Measurements from ENCODE around the gene UBXN10. TPM values are rescaled to one million over a fixed set of nuclear protein-coding genes. Genes with fewer than 3 reads are reported as not detected.

Gene UBXN10
- total RNA-seq (2016; rRNA removed; fragmentation: Illumina TruSeq; extraction: Trizol) (0.04 TPM in 1 of 2 replicates, not detected in the other), polyA plus RNA-seq (2011; rRNA removed) (0.05 and 0.07 TPM in 2 replicates), polyA minus RNA-seq (2011; rRNA and poly(A)+ RNA removed; ENCODE audit: low replicate concordance) (0.18 TPM in 1 of 2 replicates, not detected in the other), Bru-seq, nascent RNA (not detected), BruChase-seq, experiment 1, labeled RNA remaining after a 6-hour chase (not detected), BruChase-seq, experiment 2, labeled RNA remaining after a 2-hour chase (not detected)
- total RNA-seq (2016; cell fraction: cytosol; rRNA removed; fragmentation: Illumina TruSeq; extraction: Trizol; ENCODE audit: low read depth), result not detected in 2 replicates
- total RNA-seq (2016; cell fraction: insoluble cytoplasmic fraction; rRNA removed; fragmentation: Illumina TruSeq; extraction: Trizol), result 0.03 and 0.04 TPM in 2 replicates
- 0.03 TPM in 2 replicates for total RNA-seq (2016; cell fraction: membrane; rRNA removed; fragmentation: Illumina TruSeq; extraction: Trizol)
- 0.09 TPM in 1 of 2 replicates, not detected in the other for total RNA-seq (2016; cell fraction: nucleus; rRNA removed; fragmentation: Illumina TruSeq; extraction: Trizol)
- 0.05 and 0.06 TPM in 2 replicates for polyA plus RNA-seq (2011; cell fraction: cytosol; rRNA removed)
- 0.03 and 0.08 TPM in 2 replicates for polyA plus RNA-seq (2011; cell fraction: nucleus; rRNA removed)
- polyA plus RNA-seq (2012), result 0.05 and 0.17 TPM in 2 replicates
- polyA plus RNA-seq (2016; cell fraction: cytosol; fragmentation: Illumina TruSeq; extraction: Trizol; ENCODE audit: low read depth), result not detected in 2 replicates
- polyA plus RNA-seq (2016; cell fraction: insoluble cytoplasmic fraction; fragmentation: Illumina TruSeq; extraction: Trizol; ENCODE audit: low read depth), result 0.04 TPM in 1 of 2 replicates, not detected in the other
- polyA plus RNA-seq (2016; cell fraction: membrane; fragmentation: Illumina TruSeq; extraction: Trizol; ENCODE audit: low read depth), result not detected in 2 replicates
- not detected in 2 replicates for polyA plus RNA-seq (2016; cell fraction: nucleus; fragmentation: Illumina TruSeq; extraction: Trizol; ENCODE audit: insufficient read depth, low read depth)
- polyA minus RNA-seq (2011; cell fraction: cytosol; rRNA and poly(A)+ RNA removed), result not detected in 2 replicates
- polyA minus RNA-seq (2011; cell fraction: nucleus; rRNA and poly(A)+ RNA removed), result 0.13 and 0.25 TPM in 2 replicates
- long read RNA-seq, experiment 1, result 0 reads
- long read RNA-seq, experiment 2, result 0 reads

- peak within 1 kb of the TSS in 2 of 3 experiments; percentile 20 to 51; a peak in 2 of 6 replicates for H3K4me3 ChIP-seq (replicated peaks in 1 of 3; ENCODE audit: insufficient read depth in 1 of 3, low read depth in 2 of 3, low read length in 3 of 3)
- ATAC-seq, result peak; percentile 69
- TF ChIP-seq ZNF687 (CRISPR knock-in tag; IDR thresholded peaks at IDR 0.05) (peak; percentile 29; the same call in 1 of the 2 replicates), HNRNPLL (IDR thresholded peaks at IDR 0.05; ENCODE audit: low read depth, low read length, poor library complexity, severe bottlenecking) (peak; percentile 52), ZNF563 (CRISPR knock-in tag; IDR thresholded peaks at IDR 0.05) (no peak), RARA (CRISPR knock-in tag; IDR thresholded peaks at IDR 0.05) (peak; percentile 46), GABPA (IDR thresholded peaks at IDR 0.05; ENCODE audit: low read depth, low read length) (peak; percentile 54), GABPA (CRISPR knock-in tag; IDR thresholded peaks at IDR 0.05; ENCODE audit: low read depth) (peak; percentile 71), NR2F6 (IDR thresholded peaks at IDR 0.05) (no peak), NR2F6 (CRISPR knock-in tag; IDR thresholded peaks at IDR 0.05) (0 out of 2 replicates have a peak, but pooled peaks have one; percentile 25), MAX (IDR thresholded peaks at IDR 0.05) (peak; percentile 44), CSRNP2 (CRISPR knock-in tag; conservative IDR thresholded peaks at IDR 0.05; ENCODE audit: low read depth) (no peak)
These were observed at the start of gene UBXN10, which contains the start of gene PLA2G2C for GRCh38 chr1:20185834-20186782. TSS of gene UBXN10 (plus strand) at chr1:20186096. CDS start at chr1:20190562, 4,466 bp downstream. TSS of gene PLA2G2C (minus strand) at chr1:20186518. CDS start at chr1:20177363, 9,155 bp downstream.

More at GRCh38 chr1:20185834-20186782, at the start of gene UBXN10, which contains the start of gene PLA2G2C:
- Histone ChIP-seq H3K36me3 (replicated peaks in 1 of 2; ENCODE audit: control insufficient read depth in 1 of 2, insufficient read depth in 2 of 2, low read length in 2 of 2) (no peaks in the 10 kb centered on the region), H4K20me1 (ENCODE audit: insufficient read depth, low read length) (no peaks in the 10 kb centered on the region), H3K27me3 (ENCODE audit: control insufficient read depth in 1 of 2, insufficient read depth in 2 of 2, low read length in 2 of 2) (peaks cover 2 to 52% of the 10 kb centered on the region in 2 experiments; a peak in 3 of 5 replicates), H3K9me3 (ENCODE audit: low read length) (no peaks in the 10 kb centered on the region), H2AFZ (ENCODE audit: low read length) (no peak within 1 kb of the TSS), H3K9ac (ENCODE audit: insufficient read depth, low read depth, low read length) (peak within 1 kb of the TSS; percentile 40; the same call in 1 of the 2 replicates), H3K4me1 (ENCODE audit: insufficient read depth, low read length) (peaks cover 34% of the 10 kb centered on the region), H3K4me2 (ENCODE audit: low read depth, low read length) (peak within 1 kb of the TSS; percentile 57), H3K27ac (ENCODE audit: extremely low read length, insufficient read depth, low read length) (no peak within 1 kb of the TSS), H3K79me2 (ENCODE audit: insufficient read depth, low read length) (no peaks in the 10 kb centered on the region)
- no TSS peak for BruUV-seq (replicated peaks)
- in situ Hi-C loops (cut with HindIII; ENCODE audit: extremely low pct_ligation_motif_present, low pct_unique_long_range_greater_than_20kb) (no loop called here), intact Hi-C loops (cut with micrococcal nuclease; ENCODE audit: unreplicated experiment) (no loop called here)
- POLR2A ChIA-PET, result no interaction called here
- FAIRE-seq, result no peak
- 33% methylated on average over 15 of the region's 52 CpGs for WGBS (ENCODE audit: low lambda C conversion rate)
- DNase-seq (ENCODE audit: low spot score), result peak; percentile 13
- CTCF ChIA-PET (ENCODE audit: low intra/inter-chr PET ratio, low total read pairs), result interaction anchor here (0.5 kb wide), 1 partner anchor 212 kb away, joined by 3 read pairs; no protein-coding TSS in a partner anchor
